Stimulated activated CD4-positive, alpha-beta T cell treated with anti-CD3 and anti-CD28 coated beads, Interleukin-2, amount 100 ng/mL, for 48 hours (primary cell): ENCODE measurements around the gene PLEKHG2.

ENCODE experiments used
- DNase-seq, 2 donors: peaks; one replicate each; pipeline ENCODE4 v3.0.0-alpha.2; 2020

The PLEKHG2 gene

DNA sequence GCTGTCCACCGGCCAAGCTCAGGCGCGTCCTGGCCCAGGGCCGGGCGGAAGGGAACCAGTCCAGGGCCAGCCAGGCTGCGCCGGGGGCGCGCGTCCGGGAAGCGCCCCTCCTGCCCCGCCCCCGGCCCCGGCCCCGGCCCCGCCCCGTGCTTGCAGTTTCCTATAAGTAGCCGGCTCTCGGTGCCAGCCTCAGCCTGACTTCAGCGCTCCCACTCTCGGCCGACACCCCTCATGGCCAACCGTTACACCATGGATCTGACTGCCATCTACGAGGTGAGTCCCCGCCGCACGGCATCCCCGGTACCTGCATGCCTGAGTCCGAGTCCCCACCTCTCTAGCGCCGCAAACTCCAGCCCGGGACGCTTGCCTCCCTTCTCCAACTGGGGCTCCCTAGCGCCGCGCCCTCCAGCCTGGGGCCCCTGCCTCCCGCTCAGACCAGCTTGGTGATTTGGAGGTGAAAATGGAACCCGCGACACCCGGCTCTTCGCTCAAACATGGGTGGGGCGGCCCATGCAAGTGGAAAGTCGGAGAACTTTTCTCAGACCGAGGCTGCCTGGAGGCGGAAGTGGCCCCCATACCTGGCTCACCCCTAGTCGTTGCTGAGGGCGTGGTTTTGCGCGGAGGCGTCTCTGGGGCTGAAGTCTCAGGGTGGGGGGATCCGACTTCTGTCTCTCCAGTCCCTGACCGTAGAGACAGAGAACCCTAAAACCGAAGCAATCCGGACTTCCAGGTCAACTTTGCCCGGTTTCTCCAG, 5.6 kb upstream of the PLEKHG2 start, which contains the start of gene ZFP36:
TSS of gene ZFP36 (plus strand) at position 192 of the 754 bp plus-strand sequence. CDS start at position 250, 58 bp downstream.
- DNase-seq, result peak; percentile 84 to 90

- DNase-seq, result no peak
Observed at GRCh38 chr19:39407410-39407659, 5.1 kb upstream of the PLEKHG2 start.

DNA sequence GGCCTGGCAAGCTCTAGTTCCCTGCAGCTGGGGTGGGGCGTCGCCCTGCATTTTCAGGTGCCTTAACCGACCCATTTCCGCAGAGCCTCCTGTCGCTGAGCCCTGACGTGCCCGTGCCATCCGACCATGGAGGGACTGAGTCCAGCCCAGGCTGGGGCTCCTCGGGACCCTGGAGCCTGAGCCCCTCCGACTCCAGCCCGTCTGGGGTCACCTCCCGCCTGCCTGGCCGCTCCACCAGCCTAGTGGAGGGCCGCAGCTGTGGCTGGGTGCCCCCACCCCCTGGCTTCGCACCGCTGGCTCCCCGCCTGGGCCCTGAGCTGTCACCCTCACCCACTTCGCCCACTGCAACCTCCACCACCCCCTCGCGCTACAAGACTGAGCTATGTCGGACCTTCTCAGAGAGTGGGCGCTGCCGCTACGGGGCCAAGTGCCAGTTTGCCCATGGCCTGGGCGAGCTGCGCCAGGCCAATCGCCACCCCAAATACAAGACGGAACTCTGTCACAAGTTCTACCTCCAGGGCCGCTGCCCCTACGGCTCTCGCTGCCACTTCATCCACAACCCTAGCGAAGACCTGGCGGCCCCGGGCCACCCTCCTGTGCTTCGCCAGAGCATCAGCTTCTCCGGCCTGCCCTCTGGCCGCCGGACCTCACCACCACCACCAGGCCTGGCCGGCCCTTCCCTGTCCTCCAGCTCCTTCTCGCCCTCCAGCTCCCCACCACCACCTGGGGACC, 4.6 kb upstream of the PLEKHG2 start:
- DNase-seq, result no peak

DNA sequence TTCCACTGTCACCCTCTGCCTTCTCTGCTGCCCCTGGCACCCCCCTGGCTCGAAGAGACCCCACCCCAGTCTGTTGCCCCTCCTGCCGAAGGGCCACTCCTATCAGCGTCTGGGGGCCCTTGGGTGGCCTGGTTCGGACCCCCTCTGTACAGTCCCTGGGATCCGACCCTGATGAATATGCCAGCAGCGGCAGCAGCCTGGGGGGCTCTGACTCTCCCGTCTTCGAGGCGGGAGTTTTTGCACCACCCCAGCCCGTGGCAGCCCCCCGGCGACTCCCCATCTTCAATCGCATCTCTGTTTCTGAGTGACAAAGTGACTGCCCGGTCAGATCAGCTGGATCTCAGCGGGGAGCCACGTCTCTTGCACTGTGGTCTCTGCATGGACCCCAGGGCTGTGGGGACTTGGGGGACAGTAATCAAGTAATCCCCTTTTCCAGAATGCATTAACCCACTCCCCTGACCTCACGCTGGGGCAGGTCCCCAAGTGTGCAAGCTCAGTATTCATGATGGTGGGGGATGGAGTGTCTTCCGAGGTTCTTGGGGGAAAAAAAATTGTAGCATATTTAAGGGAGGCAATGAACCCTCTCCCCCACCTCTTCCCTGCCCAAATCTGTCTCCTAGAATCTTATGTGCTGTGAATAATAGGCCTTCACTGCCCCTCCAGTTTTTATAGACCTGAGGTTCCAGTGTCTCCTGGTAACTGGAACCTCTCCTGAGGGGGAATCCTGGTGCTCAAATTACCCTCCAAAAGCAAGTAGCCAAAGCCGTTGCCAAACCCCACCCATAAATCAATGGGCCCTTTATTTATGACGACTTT, 3.9 kb upstream of the PLEKHG2 start:
- no peak for DNase-seq

DNA sequence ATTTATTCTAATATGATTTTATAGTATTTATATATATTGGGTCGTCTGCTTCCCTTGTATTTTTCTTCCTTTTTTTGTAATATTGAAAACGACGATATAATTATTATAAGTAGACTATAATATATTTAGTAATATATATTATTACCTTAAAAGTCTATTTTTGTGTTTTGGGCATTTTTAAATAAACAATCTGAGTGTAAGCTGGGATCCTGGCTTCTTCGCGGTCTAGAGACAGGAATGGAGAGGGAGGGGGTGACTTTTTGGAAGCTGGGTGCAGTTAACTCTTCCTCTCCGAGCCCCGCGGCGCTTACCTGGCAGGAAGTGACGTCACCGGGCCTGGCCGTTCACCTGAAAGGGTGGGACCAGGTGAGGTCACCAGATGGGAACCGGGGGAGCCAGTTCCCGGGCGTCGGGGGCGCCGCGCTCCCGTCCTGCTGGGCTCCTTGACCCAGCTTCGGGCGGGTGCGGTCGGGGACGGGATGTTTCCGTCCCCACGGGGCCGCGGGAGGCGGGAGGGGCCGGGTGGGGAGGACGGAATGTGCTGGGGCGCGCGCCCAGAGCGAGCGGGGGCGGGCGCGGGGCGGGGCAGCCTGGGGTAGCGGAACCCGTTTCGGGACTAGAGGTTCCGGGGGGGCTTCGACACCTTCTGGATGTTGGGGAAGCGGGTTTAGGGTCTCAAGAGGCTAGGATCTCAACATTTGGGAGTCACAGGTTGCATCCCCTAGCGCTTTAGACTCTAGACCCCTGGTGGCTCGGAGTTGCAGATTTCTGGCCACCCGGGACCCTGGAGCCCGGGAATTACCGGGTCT, 3.1 kb upstream of the PLEKHG2 start:
- DNase-seq, result peak; percentile 64 to 75

- peak in 1 of 2 donors; percentile 65 for DNase-seq
Observed at GRCh38 chr19:39410017-39410830, 2.2 kb upstream of the PLEKHG2 start.

GRCh38 chr19:39410831-39411080, 1.7 kb upstream of the PLEKHG2 start:
- no peak for DNase-seq

DNA sequence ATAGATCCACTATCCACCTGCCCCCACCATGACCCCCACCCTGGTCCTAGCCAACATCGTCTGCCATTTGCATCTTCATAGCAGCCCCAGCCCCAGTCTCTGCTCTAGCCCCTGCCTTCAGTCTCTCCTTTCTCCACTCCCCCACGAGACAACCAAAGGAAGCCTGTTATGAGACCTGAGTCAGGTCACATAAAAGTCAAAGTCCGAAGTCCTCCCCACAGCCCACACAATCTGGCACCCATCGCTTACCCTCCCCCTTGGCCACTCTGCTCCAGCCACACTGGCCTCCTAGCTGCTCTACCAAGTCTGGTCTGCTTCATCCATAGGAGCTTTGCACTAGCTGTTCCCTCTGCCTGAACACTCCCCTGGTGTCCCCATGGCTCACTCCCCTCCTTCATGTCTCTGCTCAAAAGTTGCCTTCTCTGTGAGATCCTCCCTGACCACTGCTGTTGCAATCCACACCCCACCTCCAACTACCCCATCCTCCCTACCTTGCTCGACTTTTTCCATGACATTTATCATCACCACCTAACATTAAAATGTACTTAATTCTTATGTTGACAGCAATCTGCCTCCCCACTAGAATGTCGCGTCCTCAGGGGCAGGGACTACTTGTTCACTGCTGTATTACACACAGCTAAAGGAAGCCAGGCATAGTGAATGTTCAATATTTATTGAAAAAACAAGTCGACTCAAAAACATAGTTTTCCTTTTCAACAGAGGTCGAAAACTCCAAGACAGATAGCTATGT, 1.2 kb upstream of the PLEKHG2 start:
- DNase-seq, result no peak

GRCh38 chr19:39411832-39412099, 703 bp upstream of the PLEKHG2 start:
- DNase-seq, result peak; percentile 87 to 91

GRCh38 chr19:39412867-39413271, 400 bp downstream of the PLEKHG2 start:
- DNase-seq, result no peak

DNA sequence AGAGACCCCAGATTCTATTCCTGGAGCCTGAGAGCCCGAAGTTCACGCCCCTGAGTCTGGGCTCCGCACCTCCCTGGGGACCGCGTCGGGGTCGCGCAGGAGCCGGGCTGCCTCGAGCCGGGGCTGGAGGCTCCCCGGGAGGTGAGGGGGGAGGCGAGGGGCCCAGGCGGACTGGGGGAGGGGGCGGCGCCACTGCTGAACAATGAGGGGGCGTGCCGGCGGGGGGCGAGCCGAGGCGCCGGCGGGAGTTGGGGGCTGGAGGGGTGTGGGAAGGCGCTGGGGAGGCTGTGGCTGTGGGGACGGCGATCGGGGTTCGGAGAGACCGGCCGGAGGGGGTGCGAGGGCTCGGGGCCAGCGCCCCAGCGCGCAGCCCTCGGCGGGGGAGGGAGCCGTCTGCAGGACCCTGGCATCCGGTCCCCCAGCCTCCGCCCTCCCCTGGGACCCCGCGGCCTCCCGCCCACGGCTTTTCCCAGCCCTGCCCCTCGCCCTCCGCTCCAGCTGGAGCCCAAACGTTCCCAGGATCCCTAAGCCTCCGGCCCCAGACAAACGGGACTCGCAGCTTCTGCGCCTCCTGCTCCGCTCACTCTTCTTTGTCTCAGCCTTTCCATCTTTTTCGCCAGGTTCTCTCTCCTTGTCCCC, 922 bp downstream of the PLEKHG2 start:
- DNase-seq, result no peak

DNA sequence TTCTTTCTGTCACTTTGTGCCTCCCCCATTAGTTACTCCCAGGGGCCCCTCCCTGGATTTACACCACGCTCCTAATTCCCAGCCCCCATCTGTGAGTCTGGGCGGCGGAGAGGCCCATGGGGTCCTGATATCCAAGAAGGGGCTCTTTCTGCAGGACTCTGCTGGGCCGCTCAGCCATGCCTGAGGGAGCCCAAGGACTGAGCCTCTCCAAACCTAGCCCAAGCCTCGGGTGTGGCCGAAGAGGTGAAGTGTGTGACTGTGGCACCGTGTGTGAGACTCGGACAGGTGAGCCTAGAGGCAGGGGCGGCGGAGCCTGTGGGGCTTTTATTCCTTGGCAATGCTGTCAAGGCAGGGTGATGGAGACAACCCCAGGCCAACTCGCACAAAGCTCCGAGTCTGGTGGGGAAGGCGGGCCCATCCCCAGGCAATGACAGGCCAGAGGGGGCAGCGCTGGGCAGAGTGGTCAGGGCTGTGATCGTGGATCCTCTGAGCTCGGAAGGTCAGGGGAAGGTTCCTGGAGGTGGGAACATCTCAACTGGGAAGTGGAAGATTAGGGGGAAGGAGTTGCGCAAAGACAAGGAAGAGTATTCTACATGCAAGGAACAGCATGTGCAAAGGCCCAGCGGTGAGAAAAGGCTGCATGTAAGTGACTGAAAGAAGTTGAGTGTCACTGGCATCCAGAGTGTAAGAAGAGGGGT, 1.6 kb downstream of the PLEKHG2 start:
- DNase-seq, result no peak

- no peak for DNase-seq
Observed at GRCh38 chr19:39415111-39416046, 2.9 kb downstream of the PLEKHG2 start.

DNA sequence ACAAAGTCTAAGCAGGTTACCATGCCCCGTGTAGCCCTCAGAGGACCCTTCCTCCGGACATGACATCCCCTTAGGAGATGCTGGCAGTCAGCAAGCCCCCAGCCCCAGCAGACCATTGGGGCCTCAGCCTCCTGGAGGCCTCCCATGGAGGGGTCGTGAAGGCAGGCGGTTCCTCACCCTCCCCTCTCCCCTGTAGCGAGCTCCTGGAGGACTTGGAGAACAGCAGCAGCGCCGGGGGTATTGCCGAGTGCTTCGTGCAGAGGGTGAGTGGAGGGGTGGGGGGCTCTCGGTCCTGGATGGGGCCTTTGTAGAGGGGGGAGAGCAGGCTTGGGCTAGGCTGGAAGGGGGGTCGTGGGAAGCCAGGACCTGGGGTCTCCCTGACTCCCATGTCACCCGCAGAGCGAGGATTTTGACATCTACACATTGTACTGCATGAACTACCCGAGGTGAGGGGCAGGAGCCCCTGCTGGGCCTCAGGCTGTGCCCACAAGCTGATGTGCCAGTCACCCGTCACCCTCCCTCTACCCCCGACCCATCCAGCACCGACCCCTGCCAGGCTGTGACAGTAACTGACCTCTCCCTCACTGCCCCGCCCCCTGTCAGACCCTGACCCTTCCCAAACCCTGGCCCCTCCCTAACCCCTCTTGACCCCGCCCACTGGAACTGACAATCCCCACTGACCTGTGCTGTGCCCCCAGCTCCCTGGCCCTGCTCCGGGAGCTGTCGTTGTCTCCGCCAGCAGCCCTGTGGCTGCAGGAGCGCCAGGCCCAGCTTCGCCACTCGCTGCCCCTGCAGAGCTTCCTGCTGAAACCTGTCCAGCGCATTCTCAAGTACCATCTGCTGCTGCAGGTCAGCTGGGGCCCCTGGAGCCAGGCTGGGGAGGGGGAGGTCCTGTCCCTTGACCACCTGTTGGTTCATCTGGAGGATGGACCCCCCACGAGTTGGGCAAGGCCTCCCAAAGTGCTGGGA, 4.0 kb downstream of the PLEKHG2 start:
- no peak for DNase-seq

DNA sequence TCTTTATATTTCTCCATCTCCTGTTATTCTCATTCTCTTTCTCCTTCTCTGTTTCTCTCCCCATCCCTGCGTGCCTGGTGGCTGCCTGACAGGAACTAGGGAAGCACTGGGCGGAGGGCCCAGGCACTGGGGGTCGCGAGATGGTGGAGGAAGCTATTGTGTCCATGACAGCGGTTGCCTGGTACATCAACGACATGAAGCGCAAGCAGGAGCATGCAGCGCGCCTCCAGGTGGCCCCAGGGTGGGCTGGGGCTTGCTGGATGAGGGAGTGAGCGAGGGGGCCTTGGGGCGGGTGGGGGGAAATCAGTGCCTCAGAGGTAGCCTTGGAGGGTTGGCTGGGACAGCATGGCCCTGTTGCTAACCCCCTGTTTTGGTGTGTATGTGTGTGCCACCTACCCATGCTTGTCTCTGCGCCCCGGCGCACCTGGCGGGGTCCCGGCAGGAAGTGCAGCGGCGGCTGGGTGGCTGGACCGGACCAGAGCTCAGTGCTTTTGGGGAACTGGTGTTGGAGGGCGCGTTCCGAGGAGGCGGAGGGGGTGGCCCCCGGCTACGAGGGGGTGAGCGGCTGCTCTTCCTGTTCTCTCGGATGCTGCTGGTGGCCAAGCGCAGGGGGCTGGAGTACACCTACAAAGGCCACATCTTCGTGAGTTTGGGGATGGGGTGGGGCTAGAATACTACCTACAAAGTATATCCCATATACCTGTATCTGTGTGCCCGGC, 5.2 kb downstream of the PLEKHG2 start:
- no peak for DNase-seq

GRCh38 chr19:39419003-39419402, 6.5 kb downstream of the PLEKHG2 start:
- DNase-seq, result no peak

GRCh38 chr19:39420769-39421168, 8.3 kb downstream of the PLEKHG2 start:
- DNase-seq, result no peak

DNA sequence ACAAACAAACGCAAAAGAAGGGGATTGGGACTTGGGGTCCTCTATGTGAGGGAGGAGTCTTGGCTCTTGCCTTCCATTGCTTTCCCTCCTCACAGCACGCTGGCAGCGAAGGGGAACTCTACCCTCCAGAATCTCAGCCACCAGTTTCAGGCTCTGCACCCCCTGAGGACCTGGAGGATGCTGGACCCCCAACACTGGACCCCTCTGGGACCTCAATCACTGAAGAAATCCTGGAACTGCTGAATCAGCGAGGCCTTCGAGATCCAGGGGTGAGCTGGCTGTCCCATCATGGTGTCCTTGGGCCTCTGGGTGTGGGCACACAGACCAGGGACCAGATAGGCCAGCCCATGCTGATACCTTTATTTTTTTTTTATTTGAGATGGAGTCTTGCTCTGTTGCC, 9.6 kb downstream of the PLEKHG2 start:
- no peak for DNase-seq
